Choroid plexus epithelial cell (primary cell): Measurements from ENCODE around the gene SERPINA4.
A peak's percentile ranks its signal among the peaks of the same experiment; 100 is the strongest.

Experiments used
- DNase-seq: peaks from one replicate; pipeline ENCODE4 v3.0.0-alpha.2; 2010; ENCODE audit warnings: low read depth
- H3K4me3 ChIP-seq: 2 replicates; pipeline ENCODE4 v1.5.1; 2011; ENCODE audit warnings: low read depth, mild to moderate bottlenecking, control low read depth, low read length, moderate library complexity
- CTCF ChIP-seq: conservative IDR thresholded peaks from 2 replicates; pipeline ENCODE4 v1.5.1; 2011; ENCODE audit warnings: low read depth, mild to moderate bottlenecking, control low read depth, inconsistent platforms, low read length, moderate library complexity

SERPINA4 gene

GRCh38 chr14:94568186-94568585, 6.9 kb downstream of the SERPINA4 start:
- DNase-seq = no peak
- H3K4me3 ChIP-seq = no peak overlapping the region
- no peak for TF ChIP-seq CTCF

GRCh38 chr14:94569381-94570001, 8.2 kb downstream of the SERPINA4 start:
- TF ChIP-seq CTCF = no peak
- no peak for DNase-seq
- H3K4me3 ChIP-seq = no peak overlapping the region

- H3K4me3 ChIP-seq = no peak overlapping the region
- no peak for DNase-seq
- no peak for TF ChIP-seq CTCF
Observed at GRCh38 chr14:94570002-94570400, 8.8 kb downstream of the SERPINA4 start.

GRCh38 chr14:94570440-94570839, 9.2 kb downstream of the SERPINA4 start:
- no peak for TF ChIP-seq CTCF
- no peak overlapping the region for H3K4me3 ChIP-seq
- no peak for DNase-seq

GRCh38 chr14:94571395-94571794, 10.2 kb downstream of the SERPINA4 start:
- no peak for TF ChIP-seq CTCF
- DNase-seq = peak; percentile 17
- no peak overlapping the region for H3K4me3 ChIP-seq

- no peak overlapping the region for H3K4me3 ChIP-seq
- no peak for TF ChIP-seq CTCF
- DNase-seq = peak; percentile 50
Observed at GRCh38 chr14:94571950-94572349, 10.7 kb downstream of the SERPINA4 start.

GRCh38 chr14:94572637-94573303, 11.5 kb downstream of the SERPINA4 start:
- TF ChIP-seq CTCF = no peak
- no peak overlapping the region for H3K4me3 ChIP-seq
- DNase-seq = no peak
